Measurements from ENCODE around the gene NXPE1.

NXPE1 gene

GRCh38 chr11:114524122-114524521 is 35.6 kb downstream of the NXPE1 start:
- no peak for DNase-seq (ENCODE audit: low read depth)
- H3K4me3 ChIP-seq (ENCODE audit: control insufficient read depth, low read depth, low read length): no peak overlapping the region
- TF ChIP-seq CTCF (conservative IDR thresholded peaks at IDR 0.05; ENCODE audit: control insufficient read depth, insufficient read depth, low read depth, low read length): no peak

- no peak overlapping the region for H3K4me3 ChIP-seq (ENCODE audit: control insufficient read depth, low read depth, low read length)
- DNase-seq (ENCODE audit: low read depth): no peak
- no peak for TF ChIP-seq CTCF (conservative IDR thresholded peaks at IDR 0.05; ENCODE audit: control insufficient read depth, insufficient read depth, low read depth, low read length)
These were observed 36.9 kb downstream of the NXPE1 start for GRCh38 chr11:114522818-114523217.

- no peak overlapping the region for H3K4me3 ChIP-seq (ENCODE audit: control insufficient read depth, low read depth, low read length)
- DNase-seq (ENCODE audit: low read depth): no peak
- no peak for TF ChIP-seq CTCF (conservative IDR thresholded peaks at IDR 0.05; ENCODE audit: control insufficient read depth, insufficient read depth, low read depth, low read length)
These were observed 48.1 kb downstream of the NXPE1 start for GRCh38 chr11:114511538-114511937.

GRCh38 chr11:114511079-114511478 is 48.6 kb downstream of the NXPE1 start:
- no peak overlapping the region for H3K4me3 ChIP-seq (ENCODE audit: control insufficient read depth, low read depth, low read length)
- no peak for DNase-seq (ENCODE audit: low read depth)
- TF ChIP-seq CTCF (conservative IDR thresholded peaks at IDR 0.05; ENCODE audit: control insufficient read depth, insufficient read depth, low read depth, low read length): no peak

- H3K4me3 ChIP-seq (ENCODE audit: control insufficient read depth, low read depth, low read length): no peak overlapping the region
- TF ChIP-seq CTCF (conservative IDR thresholded peaks at IDR 0.05; ENCODE audit: control insufficient read depth, insufficient read depth, low read depth, low read length): no peak
- no peak for DNase-seq (ENCODE audit: low read depth)
These were observed 57.8 kb downstream of the NXPE1 start for GRCh38 chr11:114501901-114502300.

- H3K4me3 ChIP-seq (ENCODE audit: control insufficient read depth, low read depth, low read length): no peak overlapping the region
- peak; percentile 7 for DNase-seq (ENCODE audit: low read depth)
- TF ChIP-seq CTCF (conservative IDR thresholded peaks at IDR 0.05; ENCODE audit: control insufficient read depth, insufficient read depth, low read depth, low read length): no peak
These were observed 59.9 kb downstream of the NXPE1 start for GRCh38 chr11:114499756-114500155.

- H3K4me3 ChIP-seq (ENCODE audit: control insufficient read depth, low read depth, low read length): no peak overlapping the region
- TF ChIP-seq CTCF (conservative IDR thresholded peaks at IDR 0.05; ENCODE audit: control insufficient read depth, insufficient read depth, low read depth, low read length): no peak
- DNase-seq (ENCODE audit: low read depth): no peak
These were observed 62.8 kb downstream of the NXPE1 start for GRCh38 chr11:114496915-114497314.
